ENCODE measurements around the gene GABRB1. TPM values are rescaled to one million over a fixed set of nuclear protein-coding genes. Genes with fewer than 3 reads are reported as not detected.

Gene GABRB1
- total and polyA plus RNA-seq, 2 experiments from 2014 or later = not detected

- Histone ChIP-seq H3K9ac (no peak overlapping the region), H3K9me3 (ENCODE audit: low read depth) (no peaks in the 10 kb centered on the region), H3K27me3 (replicated peaks; ENCODE audit: insufficient read depth) (no peaks in the 10 kb centered on the region), H3K79me2 (ENCODE audit: insufficient read depth) (no peaks in the 10 kb centered on the region), H4K20me1 (ENCODE audit: insufficient read depth) (no peaks in the 10 kb centered on the region), H3K4me2 (ENCODE audit: unreplicated experiment) (no peak overlapping the region), H3K9me2 (ENCODE audit: insufficient read depth) (0 out of 2 replicates have a peak, but pooled peaks cover 7% of the 10 kb centered on the region), H3F3A (ENCODE audit: insufficient read depth) (peaks cover 15% of the 10 kb centered on the region), H3K27ac (no peak overlapping the region), H3K4me3 (no peak overlapping the region), H3K36me3 (ENCODE audit: low read depth) (no peaks in the 10 kb centered on the region), H2AFZ (no peak overlapping the region; the same call in 1 of the 2 replicates), H3K4me1 (ENCODE audit: insufficient read depth) (peaks cover 28% of the 10 kb centered on the region)
- in situ Hi-C loops (cut with MboI) = no loop called here
- DNase-seq = no peak
- 63 to 68% methylated on average over 4 of the region's 4 CpGs for WGBS, 2 experiments (ENCODE audit: low coverage in 1 of 2, low lambda C conversion rate in 2 of 2, missing lambda C conversion rate in 2 of 2)
- TF ChIP-seq EZH2 (IDR thresholded peaks at IDR 0.05; ENCODE audit: insufficient read depth, poor library complexity, severe bottlenecking) (no peak), EZH2phosphoT487 (IDR thresholded peaks at IDR 0.05; ENCODE audit: insufficient read depth, low read depth) (no peak)
These were observed 439.7 kb downstream of the GABRB1 start for GRCh38 chr4:47471064-47471463.

- Histone ChIP-seq H2AFZ (no peak overlapping the region), H3K36me3 (ENCODE audit: low read depth) (no peaks in the 10 kb centered on the region), H3K9ac (no peak overlapping the region), H3F3A (ENCODE audit: insufficient read depth) (peaks cover 15% of the 10 kb centered on the region), H4K20me1 (ENCODE audit: insufficient read depth) (no peaks in the 10 kb centered on the region), H3K27me3 (replicated peaks; ENCODE audit: insufficient read depth) (no peaks in the 10 kb centered on the region), H3K4me3 (no peak overlapping the region), H3K79me2 (ENCODE audit: insufficient read depth) (no peaks in the 10 kb centered on the region), H3K9me3 (ENCODE audit: low read depth) (no peaks in the 10 kb centered on the region), H3K4me2 (ENCODE audit: unreplicated experiment) (no peak overlapping the region), H3K4me1 (ENCODE audit: insufficient read depth) (peaks cover 28% of the 10 kb centered on the region), H3K27ac (no peak overlapping the region), H3K9me2 (ENCODE audit: insufficient read depth) (0 out of 2 replicates have a peak, but pooled peaks cover 7% of the 10 kb centered on the region)
- DNase-seq = no peak
- in situ Hi-C loops (cut with MboI) = no loop called here
- TF ChIP-seq EZH2 (IDR thresholded peaks at IDR 0.05; ENCODE audit: insufficient read depth, poor library complexity, severe bottlenecking) (no peak), EZH2phosphoT487 (IDR thresholded peaks at IDR 0.05; ENCODE audit: insufficient read depth, low read depth) (no peak)
- 94 to 96% methylated on average over 2 of the region's 2 CpGs for WGBS, 2 experiments (ENCODE audit: low coverage in 1 of 2, low lambda C conversion rate in 2 of 2, missing lambda C conversion rate in 2 of 2)
These were observed 440.2 kb downstream of the GABRB1 start for GRCh38 chr4:47471591-47471990.

GRCh38 chr4:47473141-47473750 lies 441.9 kb downstream of the GABRB1 start:
- no peaks in the 10 kb centered on the region for H4K20me1 ChIP-seq (ENCODE audit: insufficient read depth)
- no peaks in the 10 kb centered on the region for H3K27me3 ChIP-seq (replicated peaks; ENCODE audit: insufficient read depth)
- DNase-seq = no peak
- H3K9me2 ChIP-seq (ENCODE audit: insufficient read depth) = 0 out of 2 replicates have a peak, but pooled peaks cover 7% of the 10 kb centered on the region
- no peaks in the 10 kb centered on the region for H3K36me3 ChIP-seq (ENCODE audit: low read depth)
- no peak overlapping the region for H2AFZ ChIP-seq
- no peak overlapping the region for H3K4me2 ChIP-seq (ENCODE audit: unreplicated experiment)
- no peak overlapping the region for H3K9ac ChIP-seq
- no peak overlapping the region for H3K4me3 ChIP-seq
- H3K27ac ChIP-seq = no peak overlapping the region
- no peak for TF ChIP-seq EZH2 (IDR thresholded peaks at IDR 0.05; ENCODE audit: insufficient read depth, poor library complexity, severe bottlenecking)
- no peak for TF ChIP-seq EZH2phosphoT487 (IDR thresholded peaks at IDR 0.05; ENCODE audit: insufficient read depth, low read depth)
- peaks cover 27% of the 10 kb centered on the region for H3K4me1 ChIP-seq (ENCODE audit: insufficient read depth)
- no peaks in the 10 kb centered on the region for H3K79me2 ChIP-seq (ENCODE audit: insufficient read depth)
- H3K9me3 ChIP-seq (ENCODE audit: low read depth) = no peaks in the 10 kb centered on the region
- peaks cover 15% of the 10 kb centered on the region for H3F3A ChIP-seq (ENCODE audit: insufficient read depth)
- in situ Hi-C loops (cut with MboI) = no loop called here
- 72 to 80% methylated on average over 3 of the region's 3 CpGs for WGBS, 2 experiments (ENCODE audit: low coverage in 1 of 2, low lambda C conversion rate in 2 of 2, missing lambda C conversion rate in 2 of 2)

- Histone ChIP-seq H3K4me1 (ENCODE audit: insufficient read depth) (peaks cover 11% of the 10 kb centered on the region), H3F3A (ENCODE audit: insufficient read depth) (peaks cover 8% of the 10 kb centered on the region), H3K36me3 (ENCODE audit: low read depth) (no peaks in the 10 kb centered on the region), H3K79me2 (ENCODE audit: insufficient read depth) (no peaks in the 10 kb centered on the region), H3K9me2 (ENCODE audit: insufficient read depth) (0 out of 2 replicates have a peak, but pooled peaks cover 7% of the 10 kb centered on the region), H3K27ac (no peak overlapping the region), H3K9ac (no peak overlapping the region), H3K9me3 (ENCODE audit: low read depth) (no peaks in the 10 kb centered on the region), H3K4me3 (no peak overlapping the region), H3K4me2 (ENCODE audit: unreplicated experiment) (no peak overlapping the region), H4K20me1 (ENCODE audit: insufficient read depth) (no peaks in the 10 kb centered on the region), H3K27me3 (replicated peaks; ENCODE audit: insufficient read depth) (no peaks in the 10 kb centered on the region), H2AFZ (no peak overlapping the region)
- TF ChIP-seq EZH2 (IDR thresholded peaks at IDR 0.05; ENCODE audit: insufficient read depth, poor library complexity, severe bottlenecking) (no peak), EZH2phosphoT487 (IDR thresholded peaks at IDR 0.05; ENCODE audit: insufficient read depth, low read depth) (no peak)
- in situ Hi-C loops (cut with MboI) = no loop called here
- DNase-seq = no peak
- 88 to 89% methylated on average over 4 of the region's 4 CpGs for WGBS, 2 experiments (ENCODE audit: low coverage in 1 of 2, low lambda C conversion rate in 2 of 2, missing lambda C conversion rate in 2 of 2)
These were observed 443.4 kb downstream of the GABRB1 start for GRCh38 chr4:47474799-47475198.
